Sigmoid colon (tissue), 7 donors: ENCODE measurements around the gene MYCBPAP. TPM values are rescaled to one million over a fixed set of nuclear protein-coding genes. Genes with fewer than 3 reads are reported as not detected.

Experiments used
- DNase-seq: peaks from one replicate; pipeline ENCODE4 v3.0.0-alpha.2; 2019
- H3K27ac ChIP-seq, 4 donors: fragments of 200-600 bp; sonication (generic); one replicate each; pipeline ENCODE4 v1.5.1; 2016 to 2019; ENCODE audit warnings: mild to moderate bottlenecking in 1 of 4
- H3K27me3 ChIP-seq, 3 donors: fragments of 200-600 bp; sonication (generic); one replicate each; pipeline ENCODE4 v1.5.1; 2019; ENCODE audit warnings: mild to moderate bottlenecking in 1 of 3
- H3K36me3 ChIP-seq, 4 donors: fragments of 200-600 bp; sonication (generic); one replicate each; pipeline ENCODE4 v1.5.1; 2016 to 2019
- H3K4me1 ChIP-seq, 4 donors: fragments of 200-600 bp; sonication (generic); one replicate each; pipeline ENCODE4 v1.5.1; 2017 to 2019
- H3K4me3 ChIP-seq, 4 donors: fragments of 200-600 bp; sonication (generic); one replicate each; pipeline ENCODE4 v1.5.1; 2017 to 2019; ENCODE audit warnings: mild to moderate bottlenecking in 2 of 4, moderate library complexity in 1 of 4
- H3K9me3 ChIP-seq, 4 donors: fragments of 200-600 bp in 3 of 4; sonication (generic) in 3 of 4; one replicate each; pipeline versions ENCODE4 v1.5.1 to v1.6.1; 2013 to 2019
- CTCF ChIP-seq, 4 experiments: fragments of 450-650 bp in 3 of 4; fragments of 200-600 bp in 1 of 4; IDR thresholded peaks; one replicate each; pipeline ENCODE4 v1.5.1; 2016 to 2019; ENCODE audit warnings: antibody characterized with exemption in 4 of 4, mild to moderate bottlenecking in 3 of 4, moderate library complexity in 2 of 4
- EP300 ChIP-seq, 4 donors: sonication (generic); formaldehyde crosslinking; IDR thresholded peaks; one replicate each; pipeline ENCODE4 v1.6.1; 2017; ENCODE audit warnings: antibody characterized with exemption in 4 of 4
- POLR2A ChIP-seq, 2 donors: fragments of 450-650 bp; IDR thresholded peaks; one replicate each; pipeline ENCODE4 v1.6.1; 2016; ENCODE audit warnings: antibody characterized with exemption in 2 of 2, mild to moderate bottlenecking in 2 of 2, moderate library complexity in 2 of 2
- POLR2AphosphoS5 ChIP-seq, 4 donors: sonication (generic); formaldehyde crosslinking; IDR thresholded peaks; one replicate each; pipeline ENCODE4 v1.6.1; 2017; ENCODE audit warnings: antibody characterized with exemption in 4 of 4
- whole genome bisulfite sequencing, 2 donors: extraction: QIAGEN DNeasy Blood & Tissue Kit; methylation state at CpG; one replicate each; pipeline ENCODE4 v1.1.7; 2013; 5-methylcytosine and 5-hydroxymethylcytosine counted together
- intact Hi-C: fragments of 100-400 bp; cut with DNase I; formaldehyde crosslinking; loops from one replicate; pipeline ENCODE4 v1.15.1; 2023
- polyA plus RNA-seq, 3 donors: library from polyadenylated mRNA; stranded (reverse); fragments of 200-250 nt; gene quantifications; one replicate each; pipeline ENCODE4 v1.2.3, GENCODE V29; 2013
- total RNA-seq, 4 donors: library from RNA; depleted of rRNA; stranded (reverse); fragments of >200 nt; gene quantifications; one replicate each; pipeline ENCODE4 v1.1.0, GENCODE V29; 2016
- donor health status: healthy with polysubstance abuse.
- donor health status: Bipolar disorder and iron deficiency.
- donor health status: healthy.

Gene MYCBPAP
- total and polyA plus RNA-seq, 7 donors = 0.23 to 2.5 (median 1.7) TPM; not detected in 1

- WGBS, 2 donors = 66 to 72% methylated on average over 3 of the region's 3 CpGs
- DNase-seq = no peak
- intact Hi-C loops = no loop called here
Observed at GRCh38 chr17:50493744-50494143, 14.5 kb upstream of the MYCBPAP start.

GRCh38 chr17:50495217-50495823 is 12.9 kb upstream of the MYCBPAP start:
- intact Hi-C loops = no loop called here
- WGBS, 2 donors = 91 to 94% methylated on average over 8 of the region's 8 CpGs
- DNase-seq = no peak
- Histone ChIP-seq H3K27ac (no peak overlapping the region), H3K27me3 (no peaks in the 10 kb centered on the region), H3K4me1 (no peaks in the 10 kb centered on the region), H3K4me3 (no peak overlapping the region), H3K36me3 (no peaks in the 10 kb centered on the region), H3K9me3 (no peaks in the 10 kb centered on the region)
- TF ChIP-seq POLR2AphosphoS5 (IDR thresholded peaks at IDR 0.05) (no peak), CTCF (IDR thresholded peaks at IDR 0.05) (no peak), POLR2A (IDR thresholded peaks at IDR 0.05) (no peak), EP300 (IDR thresholded peaks at IDR 0.05) (no peak)

More at GRCh38 chr17:50493744-50494143, 14.5 kb upstream of the MYCBPAP start:
- Histone ChIP-seq H3K36me3 (no peaks in the 10 kb centered on the region), H3K4me1 (no peaks in the 10 kb centered on the region), H3K27me3 (no peaks in the 10 kb centered on the region), H3K27ac (no peak overlapping the region), H3K4me3 (no peak overlapping the region), H3K9me3 (no peaks in the 10 kb centered on the region)
- TF ChIP-seq POLR2AphosphoS5 (IDR thresholded peaks at IDR 0.05) (no peak), POLR2A (IDR thresholded peaks at IDR 0.05) (no peak), EP300 (IDR thresholded peaks at IDR 0.05) (no peak), CTCF (IDR thresholded peaks at IDR 0.05) (no peak)

- TF ChIP-seq POLR2A (IDR thresholded peaks at IDR 0.05) (no peak), CTCF (IDR thresholded peaks at IDR 0.05) (no peak), EP300 (IDR thresholded peaks at IDR 0.05) (no peak), POLR2AphosphoS5 (IDR thresholded peaks at IDR 0.05) (no peak)
- intact Hi-C loops = no loop called here
- Histone ChIP-seq H3K4me1 (no peaks in the 10 kb centered on the region), H3K36me3 (no peaks in the 10 kb centered on the region), H3K4me3 (no peak overlapping the region), H3K9me3 (no peaks in the 10 kb centered on the region), H3K27ac (no peak overlapping the region), H3K27me3 (no peaks in the 10 kb centered on the region)
- no peak for DNase-seq
- whole genome bisulfite sequencing, 2 donors = 96% methylated on average over 8 of the region's 8 CpGs
Observed at GRCh38 chr17:50495918-50496317, 12.3 kb upstream of the MYCBPAP start.

- Histone ChIP-seq H3K9me3 (no peaks in the 10 kb centered on the region), H3K4me1 (no peaks in the 10 kb centered on the region), H3K27me3 (no peaks in the 10 kb centered on the region), H3K36me3 (no peaks in the 10 kb centered on the region), H3K4me3 (no peak overlapping the region), H3K27ac (no peak overlapping the region)
- no peak for TF ChIP-seq POLR2A (IDR thresholded peaks at IDR 0.05)
- no peak for TF ChIP-seq EP300 (IDR thresholded peaks at IDR 0.05)
- TF ChIP-seq POLR2AphosphoS5 (IDR thresholded peaks at IDR 0.05) = no peak
- no peak for TF ChIP-seq CTCF (IDR thresholded peaks at IDR 0.05)
- 35 to 76% methylated on average over 7 of the region's 7 CpGs for WGBS, 2 donors
- DNase-seq = no peak
- intact Hi-C loops = no loop called here
Observed at GRCh38 chr17:50498021-50498874, 10.0 kb upstream of the MYCBPAP start.
